Endothelial cell of umbilical vein (primary cell): ENCODE data around the gene ATRIP. TPM values are rescaled to one million over a fixed set of nuclear protein-coding genes. Genes with fewer than 3 reads are reported as not detected.
A peak's percentile ranks its signal among the peaks of the same experiment; 100 is the strongest.

Experiments used
- BruUV-seq: library from RNA; stranded (reverse); fragments of 400-500 nt; replicated peaks from 2 replicates; lab custom pipeline; 2021; lab: Mats Ljungman, UMichigan
- CTCF ChIA-PET: fragments of 300-600, 350-600 bp; sonication (Branson Sonifier 250); formaldehyde crosslinking; loops from one replicate; lab custom pipeline; 2021; ENCODE audit warnings: antibody characterized with exemption, inconsistent platforms; lab: Charles Lee
- POLR2A ChIA-PET: fragments of 300-600, 350-600 bp; sonication (Branson Sonifier 250); formaldehyde crosslinking; loops from one replicate; lab custom pipeline; 2021; ENCODE audit warnings: antibody characterized with exemption, inconsistent platforms; lab: Charles Lee
- DNase-seq: peaks from one replicate; pipeline ENCODE4 v3.0.0-alpha.2; 2011; ENCODE audit warnings: low read depth, low spot score
- FAIRE-seq: peaks from 2 replicates; lab custom pipeline; 2011; peaks lifted over from hg19 to GRCh38; lab: Jason Lieb, UNC
- H2AFZ ChIP-seq: 2 replicates; pipeline ENCODE4 v1.6.0; 2012; ENCODE audit warnings: low read depth, low read length, control low read depth, inconsistent platforms
- H3K27ac ChIP-seq: 2 replicates; pipeline ENCODE4 v1.5.1; 2011; ENCODE audit warnings: low read depth, mild to moderate bottlenecking, control low read depth, low read length, moderate library complexity; ENCODE audit not compliant: insufficient read depth
- H3K27me3 ChIP-seq, 2 experiments: 2 replicates each; pipeline versions ENCODE4 v1.6.0 to v1.6.1; 2011; ENCODE audit warnings: low read length in 2 of 2, mixed read lengths in 1 of 2; ENCODE audit not compliant: control insufficient read depth in 2 of 2, insufficient read depth in 2 of 2
- H3K36me3 ChIP-seq, 2 experiments: 2 replicates in 1 of 2; 3 replicates in 1 of 2; pipeline ENCODE4 v1.5.1; 2011; ENCODE audit warnings: low read length in 2 of 2, mild to moderate bottlenecking in 1 of 2, moderate library complexity in 1 of 2; ENCODE audit not compliant: control insufficient read depth in 2 of 2, insufficient read depth in 2 of 2; ENCODE audit errors: extremely low read depth in 1 of 2
- H3K4me1 ChIP-seq: 3 replicates; pipeline ENCODE4 v1.5.1; 2011; ENCODE audit warnings: mild to moderate bottlenecking, low read length; ENCODE audit not compliant: control insufficient read depth, insufficient read depth; ENCODE audit errors: extremely low read depth
- H3K4me2 ChIP-seq: 2 replicates; pipeline ENCODE4 v1.6.1; 2011; ENCODE audit warnings: low read length, control low read depth, mixed read lengths; ENCODE audit not compliant: insufficient read depth
- H3K4me3 ChIP-seq, 3 experiments: fragments of 200-600 bp in 1 of 3; sonication (generic), shearing (Covaris generic) in 1 of 3; replicated peaks in 1 of 3; 2 replicates each; pipeline ENCODE4 v1.5.1; 2011 to 2016; ENCODE audit warnings: control low read depth in 3 of 3, low read length in 3 of 3, mild to moderate bottlenecking in 2 of 3, inconsistent platforms in 1 of 3, low read depth in 1 of 3, moderate library complexity in 1 of 3; ENCODE audit not compliant: insufficient read depth in 1 of 3
- H3K79me2 ChIP-seq: 2 replicates; pipeline ENCODE4 v1.6.0; 2012; ENCODE audit warnings: low read length, inconsistent platforms; ENCODE audit not compliant: control insufficient read depth, insufficient read depth
- H3K9ac ChIP-seq: replicated peaks from 2 replicates; pipeline ENCODE3; 2011; ENCODE audit warnings: low read length, control low read depth; ENCODE audit not compliant: insufficient read depth; ENCODE audit errors: extremely low read depth
- H3K9me1 ChIP-seq: replicated peaks from 3 replicates; pipeline ENCODE4 v1.6.0; 2011; ENCODE audit warnings: mild to moderate bottlenecking, low read length; ENCODE audit not compliant: control insufficient read depth, insufficient read depth; ENCODE audit errors: extremely low read depth
- H3K9me3 ChIP-seq: replicated peaks from 2 replicates; pipeline ENCODE4 v1.5.1; 2012; ENCODE audit warnings: low read length, inconsistent platforms; ENCODE audit not compliant: control insufficient read depth, insufficient read depth
- H4K20me1 ChIP-seq: replicated peaks from 2 replicates; pipeline ENCODE3; 2011; ENCODE audit warnings: mild to moderate bottlenecking, low read length; ENCODE audit not compliant: control insufficient read depth, insufficient read depth; ENCODE audit errors: extremely low read depth
- CTCF ChIP-seq, 2 donors: IDR thresholded peaks; 1 replicate in 1 of 2; 2 replicates in 1 of 2; pipeline ENCODE4 v1.5.1; 2011; ENCODE audit warnings: low read length in 2 of 2, mild to moderate bottlenecking in 2 of 2, moderate library complexity in 2 of 2, control low read depth in 1 of 2, inconsistent platforms in 1 of 2, low read depth in 1 of 2; ENCODE audit not compliant: insufficient read depth in 1 of 2; ENCODE audit errors: extremely low read depth in 1 of 2
- EZH2 ChIP-seq: IDR thresholded peaks from 2 replicates; pipeline ENCODE4 v1.6.1; 2012; ENCODE audit warnings: borderline replicate concordance, low read depth, mild to moderate bottlenecking, moderate library complexity, low read length, inconsistent platforms; ENCODE audit not compliant: severe bottlenecking
- FOS ChIP-seq: IDR thresholded peaks from 2 replicates; pipeline ENCODE4 v1.6.1; 2011; ENCODE audit warnings: mild to moderate bottlenecking, low read length, moderate library complexity, borderline replicate concordance; ENCODE audit not compliant: insufficient read depth
- GATA2 ChIP-seq: IDR thresholded peaks from 2 replicates; pipeline ENCODE4 v1.7.0; 2011; ENCODE audit warnings: low read depth, mild to moderate bottlenecking, moderate library complexity, mixed read lengths, low read length; ENCODE audit not compliant: insufficient read length, insufficient read depth
- JUN ChIP-seq: IDR thresholded peaks from 2 replicates; pipeline ENCODE4 v1.6.1; 2011; ENCODE audit warnings: borderline replicate concordance, low read depth; ENCODE audit not compliant: insufficient read length, insufficient read depth
- MAX ChIP-seq: IDR thresholded peaks from 2 replicates; pipeline ENCODE4 v1.6.1; 2011; ENCODE audit not compliant: insufficient read depth, insufficient read length
- MYC ChIP-seq: IDR thresholded peaks from one replicate; pipeline ENCODE4 v1.6.1; 2011; ENCODE audit warnings: mild to moderate bottlenecking, low read depth, low read length
- POLR2A ChIP-seq: IDR thresholded peaks from 2 replicates; pipeline ENCODE4 v1.6.1; 2012; ENCODE audit warnings: low read depth, mild to moderate bottlenecking, control low read depth, low read length
- POLR2AphosphoS5 ChIP-seq: IDR thresholded peaks from 2 replicates; pipeline ENCODE4 v1.6.1; 2012; ENCODE audit warnings: low read depth, mild to moderate bottlenecking, control low read depth, low read length, moderate library complexity; ENCODE audit not compliant: insufficient read depth
- dilution Hi-C: fragments of 300-500 bp; cut with MboI; formaldehyde crosslinking; loops from one replicate; pipeline ENCODE4 v1.15.0; 2019; ENCODE audit warnings: low sequenced_read_pairs; ENCODE audit not compliant: extremely low pct_ligation_motif_present
- intact Hi-C: fragments of 100-400 bp; cut with micrococcal nuclease; formaldehyde crosslinking; loops from one replicate; pipeline ENCODE4 v1.10.0; 2022
- polyA plus RNA-seq, 4 experiments: library from polyadenylated mRNA; depleted of rRNA in 3 of 4; stranded (reverse) in 3 of 4; unstranded in 1 of 4; fragments of >200 nt; gene quantifications; 2 replicates each; pipeline versions ENCODE4 v1.2.1 to v1.2.3, GENCODE V29; 2011 to 2012; ENCODE audit warnings: missing spikeins in 1 of 4
- total RNA-seq: library from RNA; stranded (reverse); gene quantifications from 2 replicates; pipeline ENCODE4 v1.2.3, GENCODE V29; 2021

Gene ATRIP
- total and polyA plus RNA-seq, 2 donors (not counting 3 experiments of a cell fraction or from before 2014, with no cell fraction given) = 10.6 to 14.7 TPM

GRCh38 chr3:48429960-48430707 is 16.4 kb upstream of the ATRIP start, which contains the start of gene PLXNB1:
PLXNB1 (minus strand) TSS chr3:48430086; CDS start chr3:48424611, 5,475 bp downstream.
- no peak for FAIRE-seq
- H3K27me3 ChIP-seq = no peaks in the 10 kb centered on the region
- intact Hi-C loops (no loop called here), dilution Hi-C loops (no loop called here)
- H4K20me1 ChIP-seq = no peaks in the 10 kb centered on the region
- H3K4me2 ChIP-seq = peak within 1 kb of the TSS; percentile 53
- no peaks in the 10 kb centered on the region for H3K9me3 ChIP-seq
- no peaks in the 10 kb centered on the region for H3K9me1 ChIP-seq
- DNase-seq = peak; percentile 14
- POLR2A ChIA-PET = interaction anchor here (1.4 kb wide), 1 partner anchor 10 kb away, joined by 5 read pairs; no protein-coding TSS in a partner anchor
- TSS peak; percentile 51 for BruUV-seq
- H3K79me2 ChIP-seq = no peaks in the 10 kb centered on the region
- peak within 1 kb of the TSS; percentile 33 for H3K27ac ChIP-seq
- peak within 1 kb of the TSS; percentile 49 to 74 (median 62) for H3K4me3 ChIP-seq
- H3K36me3 ChIP-seq = peaks cover 0 to 9% of the 10 kb centered on the region in 2 experiments
- peak within 1 kb of the TSS; percentile 75 for H3K9ac ChIP-seq
- no peak for TF ChIP-seq GATA2
- no peak for TF ChIP-seq FOS
- no peak for TF ChIP-seq POLR2A
- no peak for TF ChIP-seq EZH2
- TF ChIP-seq JUN = no peak
- peaks cover 10% of the 10 kb centered on the region for H3K4me1 ChIP-seq
- peak within 1 kb of the TSS; percentile 86 for H2AFZ ChIP-seq
- CTCF ChIA-PET = interaction anchor here (2.3 to 10.4 kb wide), 3 partner anchors 30 to 236 kb away, joined by 9 to 723 read pairs (median 94); no protein-coding TSS in a partner anchor

- no peak for FAIRE-seq
- no peak for DNase-seq
- BruUV-seq = no TSS peak
- no peak overlapping the region for H3K4me3 ChIP-seq
- ChIA-PET POLR2A (no interaction called here), CTCF (interaction anchor here (1.3 to 10.4 kb wide), 3 partner anchors 31 to 236 kb away, joined by 4 to 723 read pairs (median 94); no protein-coding TSS in a partner anchor)
- intact Hi-C loops = no loop called here
- no peaks in the 10 kb centered on the region for H4K20me1 ChIP-seq
- no peak overlapping the region for H3K4me2 ChIP-seq
- peaks cover 0 to 9% of the 10 kb centered on the region in 2 experiments for H3K36me3 ChIP-seq
- H3K4me1 ChIP-seq = peaks cover 10% of the 10 kb centered on the region
- no peak overlapping the region for H3K27ac ChIP-seq
- TF ChIP-seq EZH2 = no peak
- TF ChIP-seq POLR2AphosphoS5 = no peak
- TF ChIP-seq MYC = no peak
- no peak for TF ChIP-seq MAX
- no peak for TF ChIP-seq GATA2
- TF ChIP-seq CTCF (IDR thresholded peaks at IDR 0.05; ENCODE audit: extremely low read depth in 1 of 2, insufficient read depth in 1 of 2, low read depth in 1 of 2, low read length in 2 of 2) = no peak
- TF ChIP-seq FOS = no peak
- TF ChIP-seq JUN = no peak
- no peak for TF ChIP-seq POLR2A
- no peaks in the 10 kb centered on the region for H3K79me2 ChIP-seq
- no peak overlapping the region for H2AFZ ChIP-seq
- H3K9me1 ChIP-seq = no peaks in the 10 kb centered on the region
- no peaks in the 10 kb centered on the region for H3K27me3 ChIP-seq
- H3K9ac ChIP-seq = no peak overlapping the region
- dilution Hi-C loops = no loop called here
- H3K9me3 ChIP-seq = no peaks in the 10 kb centered on the region
Measured at GRCh38 chr3:48430708-48431101, 15.8 kb upstream of the ATRIP start.
